ENCODE data around the gene FBXL7. TPM values are rescaled to one million over a fixed set of nuclear protein-coding genes. Genes with fewer than 3 reads are reported as not detected.

The FBXL7 gene
- total and polyA plus RNA-seq, 9 of the 15 experiments (the other 6 are each of a cell fraction or from before 2014, with no cell fraction given): 0.04 to 0.08 TPM; not detected in 7

GRCh38 chr5:15676591-15676990 lies 176.6 kb downstream of the FBXL7 start (continued):
- no peak for TF ChIP-seq PTBP1 (IDR thresholded peaks at IDR 0.05; ENCODE audit: low read depth, low read length)
- TF ChIP-seq NR1H2 (CRISPR knock-in tag; IDR thresholded peaks at IDR 0.05): no peak
- no peak for TF ChIP-seq TAF9B (IDR thresholded peaks at IDR 0.05; ENCODE audit: partially characterized antibody)
- TF ChIP-seq RNF219 (CRISPR knock-in tag; IDR thresholded peaks at IDR 0.05): no peak

GRCh38 chr5:15679161-15679560 lies 179.2 kb downstream of the FBXL7 start:
- TF ChIP-seq ZNF77 (CRISPR knock-in tag; IDR thresholded peaks at IDR 0.05) (no peak), ELF2 (CRISPR knock-in tag; IDR thresholded peaks at IDR 0.05) (no peak), NR3C1 (CRISPR knock-in tag; IDR thresholded peaks at IDR 0.05) (no peak), ZNF644 (tag; IDR thresholded peaks at IDR 0.05; ENCODE audit: low read depth) (no peak), CXXC5 (CRISPR knock-in tag; IDR thresholded peaks at IDR 0.05) (no peak), EHMT2 (IDR thresholded peaks at IDR 0.05) (no peak)
- in situ Hi-C loops (cut with MboI) (no loop called here), intact Hi-C loops (cut with micrococcal nuclease) (no loop called here)
- H3K36me3 ChIP-seq (ENCODE audit: control insufficient read depth, insufficient read depth, low read length): no peaks in the 10 kb centered on the region
- ATAC-seq (no peak), DNase-seq (ENCODE audit: extremely low read depth in 1 of 4, low spot score in 3 of 4) (no peak), FAIRE-seq (no peak)
- no peak overlapping the region for H3K27ac ChIP-seq (ENCODE audit: extremely low read depth, low read depth, low read length)
- no peaks in the 10 kb centered on the region for H4K20me1 ChIP-seq (replicated peaks; ENCODE audit: control insufficient read depth, insufficient read depth, low read length)
- 3% methylated on average over 4 of the region's 4 CpGs for WGBS (ENCODE audit: insufficient coverage, low coverage, missing lambda C conversion rate)
- no peak overlapping the region for H3K9ac ChIP-seq (ENCODE audit: insufficient read depth in 1 of 2, low read depth in 2 of 2, low read length in 2 of 2)
- CTCF ChIA-PET (ENCODE audit: low intra/inter-chr PET ratio): interaction anchor here (0.6 to 0.7 kb wide), 2 partner anchors 1117 to 1524 kb away, joined by 3 read pairs; no protein-coding TSS in a partner anchor
- no TSS peak for BruUV-seq (replicated peaks)
- POLR2A ChIA-PET: no interaction called here
- H3K4me2 ChIP-seq (ENCODE audit: insufficient read depth, low read length): no peak overlapping the region
- H3K9me3 ChIP-seq (replicated peaks; ENCODE audit: control insufficient read depth, insufficient read depth, low read depth, low read length): peaks cover 2% of the 10 kb centered on the region; the same call in 1 of the 2 replicates
- no peaks in the 10 kb centered on the region for H3K9me1 ChIP-seq (ENCODE audit: control insufficient read depth, insufficient read depth, low read length)
- H2AFZ ChIP-seq (ENCODE audit: low read depth, low read length): no peak overlapping the region
- no peaks in the 10 kb centered on the region for H3K79me2 ChIP-seq (ENCODE audit: control insufficient read depth, insufficient read depth, low read length)
- no peaks in the 10 kb centered on the region for H3K4me1 ChIP-seq (replicated peaks in 1 of 2; ENCODE audit: control insufficient read depth in 2 of 2, insufficient read depth in 2 of 2, low read length in 2 of 2)
- no peaks in the 10 kb centered on the region for H3K27me3 ChIP-seq (ENCODE audit: control insufficient read depth in 2 of 2, insufficient read depth in 2 of 2, low read length in 2 of 2)
- no peak overlapping the region for H3K4me3 ChIP-seq

Data from K562 (cell line).